ENCODE measurements around the gene PACS1. TPM values are rescaled to one million over a fixed set of nuclear protein-coding genes. Genes with fewer than 3 reads are reported as not detected.

Gene PACS1
- total and polyA plus RNA-seq, 8 donors = 50.7 to 57.5 (median 54.9) TPM

DNA sequence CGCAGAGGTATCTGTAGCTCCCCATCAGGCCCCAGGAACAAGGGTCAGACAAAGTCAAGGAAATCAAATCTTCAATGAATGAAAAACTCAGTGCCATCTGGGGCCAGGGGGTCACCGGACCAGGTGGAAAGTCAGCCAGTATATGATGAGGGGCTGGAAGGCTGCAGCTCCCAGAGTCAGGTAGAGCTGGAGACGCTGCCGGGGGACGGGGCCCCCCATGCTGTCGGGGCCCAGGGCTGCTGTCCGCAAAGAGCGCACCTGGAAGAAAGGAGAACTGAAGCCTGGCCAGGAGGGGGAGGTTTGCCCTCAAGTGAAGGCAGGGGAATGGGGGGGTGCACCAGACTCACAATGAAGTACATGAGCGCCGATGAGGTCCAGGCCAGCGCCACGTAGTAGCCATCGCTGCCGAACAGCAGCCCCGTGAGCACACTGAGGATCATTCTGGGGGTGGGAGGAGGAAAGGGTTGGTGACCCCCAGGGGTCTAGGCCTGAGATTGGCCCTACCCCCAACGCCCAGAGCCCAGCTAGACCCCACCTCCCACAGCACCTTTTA, 214.5 kb downstream of the PACS1 start:
- ATAC-seq (no peak), DNase-seq (no peak)
- H3K4me1 ChIP-seq = peaks cover 9 to 33% of the 10 kb centered on the region in 2 donors
- TF ChIP-seq, protein P1, sequence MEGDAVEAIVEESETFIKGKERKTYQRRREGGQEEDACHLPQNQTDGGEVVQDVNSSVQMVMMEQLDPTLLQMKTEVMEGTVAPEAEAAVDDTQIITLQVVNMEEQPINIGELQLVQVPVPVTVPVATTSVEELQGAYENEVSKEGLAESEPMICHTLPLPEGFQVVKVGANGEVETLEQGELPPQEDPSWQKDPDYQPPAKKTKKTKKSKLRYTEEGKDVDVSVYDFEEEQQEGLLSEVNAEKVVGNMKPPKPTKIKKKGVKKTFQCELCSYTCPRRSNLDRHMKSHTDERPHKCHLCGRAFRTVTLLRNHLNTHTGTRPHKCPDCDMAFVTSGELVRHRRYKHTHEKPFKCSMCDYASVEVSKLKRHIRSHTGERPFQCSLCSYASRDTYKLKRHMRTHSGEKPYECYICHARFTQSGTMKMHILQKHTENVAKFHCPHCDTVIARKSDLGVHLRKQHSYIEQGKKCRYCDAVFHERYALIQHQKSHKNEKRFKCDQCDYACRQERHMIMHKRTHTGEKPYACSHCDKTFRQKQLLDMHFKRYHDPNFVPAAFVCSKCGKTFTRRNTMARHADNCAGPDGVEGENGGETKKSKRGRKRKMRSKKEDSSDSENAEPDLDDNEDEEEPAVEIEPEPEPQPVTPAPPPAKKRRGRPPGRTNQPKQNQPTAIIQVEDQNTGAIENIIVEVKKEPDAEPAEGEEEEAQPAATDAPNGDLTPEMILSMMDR (IDR thresholded peaks at IDR 0.05) = no peak
- H3K9me3 ChIP-seq = no peaks in the 10 kb centered on the region
- no peak overlapping the region for H3K27ac ChIP-seq
- H3K4me3 ChIP-seq = no peak overlapping the region
- no peaks in the 10 kb centered on the region for H3K27me3 ChIP-seq
- peaks cover 0 to 20% of the 10 kb centered on the region in 2 donors for H3K36me3 ChIP-seq
- intact Hi-C loops (cut with DNase I) = no loop called here

DNA sequence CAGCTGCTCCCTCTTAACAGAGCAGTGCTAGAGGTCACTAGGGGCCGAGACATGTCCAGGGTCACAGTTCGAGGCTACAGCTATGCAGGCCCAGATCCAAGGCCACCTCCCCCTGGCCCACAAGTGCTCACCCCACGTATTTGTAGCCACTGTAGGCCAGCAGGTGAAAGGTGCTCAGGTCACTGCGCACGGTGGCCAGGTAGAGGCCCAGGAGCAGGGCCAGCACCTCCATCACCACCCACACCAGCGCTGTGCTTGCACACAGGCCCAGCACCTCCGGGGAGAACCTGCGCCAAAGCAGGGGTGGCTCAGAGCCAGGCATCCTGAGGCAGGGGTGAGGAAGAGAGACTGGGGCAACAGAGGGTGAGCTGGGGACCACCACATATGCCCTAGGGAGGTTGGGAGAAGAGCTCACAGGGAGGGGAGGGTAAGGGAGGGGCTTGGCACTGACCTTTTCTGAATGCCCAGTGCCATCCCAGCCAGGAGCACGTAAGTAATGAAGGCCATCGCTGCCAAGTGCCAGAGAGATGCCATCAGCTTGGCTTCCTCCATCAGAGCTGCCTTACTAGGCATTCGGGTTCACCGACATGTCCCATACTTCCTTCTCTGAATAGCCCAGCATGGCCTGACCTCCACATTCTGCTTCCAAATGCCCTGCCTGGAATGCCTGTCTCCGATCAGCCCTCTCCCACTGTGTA, 215.3 kb downstream of the PACS1 start:
- intact Hi-C loops (cut with DNase I) = no loop called here
- Histone ChIP-seq H3K27ac (no peak overlapping the region), H3K4me1 (peaks cover 12 to 40% of the 10 kb centered on the region in 2 donors), H3K27me3 (peaks cover 0 to 7% of the 10 kb centered on the region in 2 donors), H3K9me3 (no peaks in the 10 kb centered on the region), H3K36me3 (peaks cover 0 to 20% of the 10 kb centered on the region in 2 donors), H3K4me3 (no peak overlapping the region)
- DNase-seq (no peak), ATAC-seq (no peak)
- TF ChIP-seq, protein P1 (IDR thresholded peaks at IDR 0.05) = no peak

DNA sequence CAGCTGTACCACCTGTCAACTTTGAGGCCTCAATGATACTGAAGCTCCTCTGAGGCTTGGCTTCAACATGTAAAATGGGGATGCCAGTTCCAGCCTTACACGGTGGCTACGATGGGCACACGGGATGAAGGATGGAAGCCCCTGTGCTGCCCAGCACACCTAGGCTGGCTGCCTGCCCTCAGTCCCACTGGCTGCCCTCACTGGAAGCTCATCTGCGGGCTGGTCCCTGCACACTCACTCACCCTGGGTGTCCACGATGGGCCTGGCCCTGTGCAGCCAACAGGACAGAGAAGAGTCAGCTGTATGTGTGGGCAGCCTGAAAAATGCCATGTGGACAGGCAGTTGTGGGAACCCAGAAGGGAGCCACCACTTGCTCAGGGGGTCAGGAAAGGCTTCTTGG, 216.6 kb downstream of the PACS1 start:
- Histone ChIP-seq H3K4me3 (no peak overlapping the region), H3K27me3 (peaks cover 5 to 20% of the 10 kb centered on the region in 2 donors), H3K27ac (no peak overlapping the region), H3K9me3 (no peaks in the 10 kb centered on the region), H3K36me3 (peaks cover 0 to 20% of the 10 kb centered on the region in 2 donors), H3K4me1 (peaks cover 12 to 40% of the 10 kb centered on the region in 2 donors)
- ATAC-seq (no peak), DNase-seq (no peak)
- intact Hi-C loops (cut with DNase I) = no loop called here
- TF ChIP-seq, protein P1 (IDR thresholded peaks at IDR 0.05) = no peak

DNA sequence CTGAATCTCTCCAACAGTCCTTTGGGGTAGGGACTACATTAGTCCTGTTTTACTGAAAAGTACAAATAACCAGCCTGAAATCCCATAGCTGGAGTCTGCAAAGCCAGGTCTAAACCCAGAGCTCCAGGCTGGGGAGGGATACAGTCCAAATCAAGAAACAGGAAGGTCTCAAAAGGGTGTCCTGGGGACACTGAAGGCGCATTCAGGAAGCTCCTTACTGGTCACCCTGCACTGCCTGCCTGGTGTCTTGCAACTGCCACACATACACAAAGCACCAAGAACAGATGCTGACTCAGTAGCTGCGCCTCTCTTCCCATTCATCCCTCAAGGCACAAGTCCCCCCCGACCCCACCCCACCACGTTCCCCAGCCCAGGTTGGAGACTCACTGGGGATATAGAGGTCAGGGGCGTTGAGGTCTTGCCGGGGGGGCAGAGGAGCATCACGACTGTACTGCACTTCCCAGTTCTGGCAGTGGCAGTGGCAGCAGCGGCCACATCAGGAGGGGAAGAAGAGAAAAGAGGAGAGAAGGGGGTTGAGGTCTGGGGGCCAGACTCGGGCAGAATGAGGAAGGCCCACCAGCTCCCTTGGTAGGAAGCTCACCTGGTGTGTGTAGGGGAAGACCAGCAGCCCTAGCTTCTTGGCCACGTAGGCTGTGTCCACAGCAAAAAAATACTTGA, 217.3 kb downstream of the PACS1 start:
- intact Hi-C loops (cut with DNase I) = no loop called here
- no peak for DNase-seq

More for the DNA sequence above, 217.3 kb downstream of the PACS1 start:
- H3K4me3 ChIP-seq = peak overlapping the region in 1 of 2 donors; percentile 69
- peaks cover 11 to 26% of the 10 kb centered on the region in 2 donors for H3K27me3 ChIP-seq
- peaks cover 0 to 20% of the 10 kb centered on the region in 2 donors for H3K36me3 ChIP-seq
- ATAC-seq = no peak
- H3K27ac ChIP-seq = no peak overlapping the region
- TF ChIP-seq, protein P1 (IDR thresholded peaks at IDR 0.05) = no peak
- H3K9me3 ChIP-seq = no peaks in the 10 kb centered on the region
- peaks cover 16 to 39% of the 10 kb centered on the region in 2 donors for H3K4me1 ChIP-seq
